Measurements from ENCODE around the gene EPS8L3.

- no peak for TF ChIP-seq CTCF (IDR thresholded peaks at IDR 0.05; ENCODE audit: low read depth, low read length, missing input control)
- TF ChIP-seq JUND (IDR thresholded peaks at IDR 0.05) = no peak
- TF ChIP-seq REST (IDR thresholded peaks at IDR 0.05) = no peak
- no peak for TF ChIP-seq GABPA (IDR thresholded peaks at IDR 0.05 in 1 of 2, conservative IDR thresholded peaks at IDR 0.05 in 1 of 2)
Observed at GRCh38 chr1:109782514-109782913, 18.8 kb upstream of the EPS8L3 start.

Measured in liver (tissue), 3 donors.